Measurements from ENCODE around the gene CD19. TPM values are rescaled to one million over a fixed set of nuclear protein-coding genes. Genes with fewer than 3 reads are reported as not detected.

CD19 gene
- total RNA-seq, 1 donor from 2014 or later: not detected

- Histone ChIP-seq H3K9me3 (replicated peaks) (no peaks in the 10 kb centered on the region), H3K27me3 (ENCODE audit: low read depth) (no peaks in the 10 kb centered on the region), H3K27ac (replicated peaks) (no peak overlapping the region), H3K4me1 (no peaks in the 10 kb centered on the region), H3K4me3 (no peak overlapping the region), H3K36me3 (peaks cover 41% of the 10 kb centered on the region)
- no peak for TF ChIP-seq CTCF (IDR thresholded peaks at IDR 0.05; ENCODE audit: borderline replicate concordance)
- intact Hi-C loops (cut with micrococcal nuclease): no loop called here
- no peak for DNase-seq
These were observed 28.3 kb upstream of the CD19 start for GRCh38 chr16:28903344-28904042.

GRCh38 chr16:28904363-28904762 is 27.4 kb upstream of the CD19 start:
- DNase-seq: no peak
- Histone ChIP-seq H3K27me3 (ENCODE audit: low read depth) (no peaks in the 10 kb centered on the region), H3K4me3 (no peak overlapping the region), H3K27ac (replicated peaks) (no peak overlapping the region), H3K9me3 (replicated peaks) (no peaks in the 10 kb centered on the region), H3K36me3 (peaks cover 50% of the 10 kb centered on the region), H3K4me1 (no peaks in the 10 kb centered on the region)
- no peak for TF ChIP-seq CTCF (IDR thresholded peaks at IDR 0.05; ENCODE audit: borderline replicate concordance)
- intact Hi-C loops (cut with micrococcal nuclease): no loop called here

GRCh38 chr16:28904828-28905227 is 26.9 kb upstream of the CD19 start:
- H3K9me3 ChIP-seq (replicated peaks): no peaks in the 10 kb centered on the region
- H3K36me3 ChIP-seq: peaks cover 54% of the 10 kb centered on the region
- no peak for TF ChIP-seq CTCF (IDR thresholded peaks at IDR 0.05; ENCODE audit: borderline replicate concordance)
- DNase-seq: no peak
- H3K27me3 ChIP-seq (ENCODE audit: low read depth): no peaks in the 10 kb centered on the region
- H3K4me3 ChIP-seq: no peak overlapping the region
- no peak overlapping the region for H3K27ac ChIP-seq (replicated peaks)
- H3K4me1 ChIP-seq: no peaks in the 10 kb centered on the region
- intact Hi-C loops (cut with micrococcal nuclease): no loop called here

GRCh38 chr16:28905229-28905754 is 26.5 kb upstream of the CD19 start:
- no peaks in the 10 kb centered on the region for H3K9me3 ChIP-seq (replicated peaks)
- H3K36me3 ChIP-seq: peaks cover 59% of the 10 kb centered on the region
- no peak for TF ChIP-seq CTCF (IDR thresholded peaks at IDR 0.05; ENCODE audit: borderline replicate concordance)
- no peaks in the 10 kb centered on the region for H3K4me1 ChIP-seq
- no peak overlapping the region for H3K27ac ChIP-seq (replicated peaks)
- no peak for DNase-seq
- no peak overlapping the region for H3K4me3 ChIP-seq
- intact Hi-C loops (cut with micrococcal nuclease): no loop called here
- H3K27me3 ChIP-seq (ENCODE audit: low read depth): no peaks in the 10 kb centered on the region

- no peak for TF ChIP-seq CTCF (IDR thresholded peaks at IDR 0.05; ENCODE audit: borderline replicate concordance)
These were observed 25.9 kb upstream of the CD19 start for GRCh38 chr16:28905800-28906372.

More at GRCh38 chr16:28905800-28906372, 25.9 kb upstream of the CD19 start:
- DNase-seq: no peak
- no peaks in the 10 kb centered on the region for H3K27me3 ChIP-seq (ENCODE audit: low read depth)
- no peak overlapping the region for H3K27ac ChIP-seq (replicated peaks)
- peaks cover 64% of the 10 kb centered on the region for H3K36me3 ChIP-seq
- intact Hi-C loops (cut with micrococcal nuclease): no loop called here
- H3K4me3 ChIP-seq: no peak overlapping the region
- no peaks in the 10 kb centered on the region for H3K4me1 ChIP-seq
- H3K9me3 ChIP-seq (replicated peaks): no peaks in the 10 kb centered on the region
